Measurements from ENCODE around the gene CYP21A2.
A peak's percentile ranks its signal among the peaks of the same experiment; 100 is the strongest.
"Not testable (repeated sequence)": the region's sequence is repeated elsewhere in the genome, so short reads cannot be mapped to it uniquely, and the experiment has no call there.

CYP21A2 gene

GRCh38 chr6:32037598-32038524 lies at the start of gene CYP21A2:
CYP21A2 (plus strand) TSS chr6:32038415; CDS start chr6:32038423, 8 bp downstream.
- H3K9me3 ChIP-seq; H3K4me1 ChIP-seq; intact Hi-C loops (cut with DNase I; ENCODE audit: low total_unique reads); H3K27ac ChIP-seq; H3K4me3 ChIP-seq; H3K36me3 ChIP-seq; DNase-seq; H3K27me3 ChIP-seq: not testable (repeated sequence)

- H3K27me3 ChIP-seq; H3K9me3 ChIP-seq; H3K4me1 ChIP-seq; H3K27ac ChIP-seq; intact Hi-C loops (cut with DNase I; ENCODE audit: low total_unique reads); DNase-seq; H3K4me3 ChIP-seq; H3K36me3 ChIP-seq: not testable (repeated sequence)
These were observed 48.9 kb upstream of the CYP21A2 start for GRCh38 chr6:31989363-31989762.

- intact Hi-C loops (cut with DNase I; ENCODE audit: low total_unique reads); H3K27me3 ChIP-seq; H3K36me3 ChIP-seq; H3K27ac ChIP-seq; H3K9me3 ChIP-seq; H3K4me3 ChIP-seq; DNase-seq; H3K4me1 ChIP-seq: not testable (repeated sequence)
These were observed 43.8 kb upstream of the CYP21A2 start for GRCh38 chr6:31994421-31994820.

GRCh38 chr6:31996385-31996784 lies 41.8 kb upstream of the CYP21A2 start:
- H3K27me3 ChIP-seq; intact Hi-C loops (cut with DNase I; ENCODE audit: low total_unique reads); DNase-seq; H3K4me3 ChIP-seq; H3K36me3 ChIP-seq; H3K27ac ChIP-seq; H3K4me1 ChIP-seq; H3K9me3 ChIP-seq: not testable (repeated sequence)

- H3K4me3 ChIP-seq; H3K27ac ChIP-seq; intact Hi-C loops (cut with DNase I; ENCODE audit: low total_unique reads); H3K27me3 ChIP-seq; H3K9me3 ChIP-seq; H3K4me1 ChIP-seq; H3K36me3 ChIP-seq; DNase-seq: not testable (repeated sequence)
These were observed 35.5 kb upstream of the CYP21A2 start for GRCh38 chr6:32002546-32003268.

- intact Hi-C loops (cut with DNase I; ENCODE audit: low total_unique reads); H3K9me3 ChIP-seq; H3K36me3 ChIP-seq; H3K4me3 ChIP-seq; H3K27ac ChIP-seq; DNase-seq; H3K4me1 ChIP-seq; H3K27me3 ChIP-seq: not testable (repeated sequence)
These were observed 34.9 kb upstream of the CYP21A2 start for GRCh38 chr6:32003301-32003700.

GRCh38 chr6:32004393-32004792 lies 33.8 kb upstream of the CYP21A2 start:
- DNase-seq: peak in 1 of 2 donors; percentile 33
- not testable (repeated sequence) for H3K27ac ChIP-seq

GRCh38 chr6:32004864-32005537 lies 33.2 kb upstream of the CYP21A2 start:
- H3K27me3 ChIP-seq; H3K4me1 ChIP-seq; H3K27ac ChIP-seq; DNase-seq; H3K4me3 ChIP-seq; H3K36me3 ChIP-seq; H3K9me3 ChIP-seq; intact Hi-C loops (cut with DNase I; ENCODE audit: low total_unique reads): not testable (repeated sequence)

More at GRCh38 chr6:32004393-32004792, 33.8 kb upstream of the CYP21A2 start:
- H3K4me3 ChIP-seq; H3K4me1 ChIP-seq; H3K27me3 ChIP-seq; H3K9me3 ChIP-seq; H3K36me3 ChIP-seq; intact Hi-C loops (cut with DNase I; ENCODE audit: low total_unique reads): not testable (repeated sequence)

GRCh38 chr6:32005538-32005880 lies 32.7 kb upstream of the CYP21A2 start:
- H3K27ac ChIP-seq; H3K36me3 ChIP-seq; H3K4me1 ChIP-seq; intact Hi-C loops (cut with DNase I; ENCODE audit: low total_unique reads); H3K4me3 ChIP-seq; H3K27me3 ChIP-seq; H3K9me3 ChIP-seq: not testable (repeated sequence)
- peak in 1 of 2 donors; percentile 46 for DNase-seq

GRCh38 chr6:32005991-32006529 lies 32.2 kb upstream of the CYP21A2 start:
- H3K27ac ChIP-seq; H3K9me3 ChIP-seq; H3K27me3 ChIP-seq; H3K36me3 ChIP-seq; H3K4me1 ChIP-seq; H3K4me3 ChIP-seq; intact Hi-C loops (cut with DNase I; ENCODE audit: low total_unique reads): not testable (repeated sequence)
- DNase-seq: peak in 1 of 2 donors; percentile 31

- H3K9me3 ChIP-seq; H3K4me3 ChIP-seq; H3K27me3 ChIP-seq; intact Hi-C loops (cut with DNase I; ENCODE audit: low total_unique reads); H3K36me3 ChIP-seq; H3K27ac ChIP-seq; H3K4me1 ChIP-seq: not testable (repeated sequence)
- peak in 1 of 2 donors; percentile 42 for DNase-seq
These were observed 31.1 kb upstream of the CYP21A2 start for GRCh38 chr6:32007086-32007485.

- intact Hi-C loops (cut with DNase I; ENCODE audit: low total_unique reads); H3K36me3 ChIP-seq; H3K4me3 ChIP-seq; H3K4me1 ChIP-seq; H3K9me3 ChIP-seq; H3K27me3 ChIP-seq; DNase-seq; H3K27ac ChIP-seq: not testable (repeated sequence)
These were observed 30.2 kb upstream of the CYP21A2 start for GRCh38 chr6:32008037-32008436.

- H3K27me3 ChIP-seq; H3K4me3 ChIP-seq; H3K36me3 ChIP-seq; H3K9me3 ChIP-seq; H3K4me1 ChIP-seq; H3K27ac ChIP-seq; intact Hi-C loops (cut with DNase I; ENCODE audit: low total_unique reads): not testable (repeated sequence)
- DNase-seq: peak in 1 of 2 donors; percentile 13
These were observed 29.6 kb upstream of the CYP21A2 start for GRCh38 chr6:32008616-32009015.

- H3K27me3 ChIP-seq; intact Hi-C loops (cut with DNase I; ENCODE audit: low total_unique reads); H3K36me3 ChIP-seq; H3K4me3 ChIP-seq; H3K27ac ChIP-seq; H3K9me3 ChIP-seq; H3K4me1 ChIP-seq: not testable (repeated sequence)
- DNase-seq: peak in 1 of 2 donors; percentile 28
These were observed 28.7 kb upstream of the CYP21A2 start for GRCh38 chr6:32009537-32009936.

Measured in tibial artery (tissue), 4 donors.